OCI-LY7 (cell line): ENCODE results near the gene TMC7. TPM values are rescaled to one million over a fixed set of nuclear protein-coding genes. Genes with fewer than 3 reads are reported as not detected.

Experiments used
- BruUV-seq: library from RNA; stranded (reverse); fragments of 400-500 nt; replicated peaks from 2 replicates; lab custom pipeline; 2021; lab: Mats Ljungman, UMichigan
- CTCF ChIA-PET: fragments of 300-600 bp; sonication (Branson Sonifier 250); formaldehyde crosslinking; loops from one replicate; lab custom pipeline; 2022; ENCODE audit warnings: antibody characterized with exemption; ENCODE audit not compliant: unreplicated experiment; lab: Charles Lee
- POLR2A ChIA-PET: fragments of 300-600 bp; sonication (Branson Sonifier 250); formaldehyde crosslinking; loops from one replicate; lab custom pipeline; 2022; ENCODE audit warnings: antibody characterized with exemption; lab: Charles Lee
- DNase-seq: peaks from one replicate; pipeline ENCODE4 v3.0.0-alpha.2; 2015; ENCODE audit warnings: low spot score
- H2AFZ ChIP-seq: fragments of 200-600 bp; sonication (generic), shearing (Covaris generic); 2 replicates; pipeline ENCODE4 v1.6.1; 2014; ENCODE audit warnings: mild to moderate bottlenecking, antibody characterized with exemption, low read length, moderate library complexity
- H3K27ac ChIP-seq: fragments of 200-600 bp; sonication (generic); 2 replicates; pipeline ENCODE4 v1.5.1; 2014; ENCODE audit warnings: mixed run types, low read depth, mild to moderate bottlenecking, moderate library complexity, low read length, inconsistent platforms; ENCODE audit not compliant: poor library complexity, severe bottlenecking
- H3K36me3 ChIP-seq: fragments of 200-600 bp; sonication (generic); 2 replicates; pipeline ENCODE4 v1.6.1; 2014; ENCODE audit warnings: mild to moderate bottlenecking, antibody characterized with exemption, low read length, moderate library complexity, mixed read lengths; ENCODE audit not compliant: insufficient read depth
- H3K4me1 ChIP-seq: fragments of 200-600 bp; sonication (generic); 2 replicates; pipeline ENCODE4 v1.5.1; 2014; ENCODE audit warnings: mild to moderate bottlenecking, low read length; ENCODE audit not compliant: insufficient read depth, poor library complexity, severe bottlenecking
- H3K4me2 ChIP-seq: fragments of 200-600 bp; sonication (generic); 2 replicates; pipeline ENCODE4 v1.6.1; 2014; ENCODE audit warnings: mild to moderate bottlenecking, low read length
- H3K4me3 ChIP-seq: fragments of 200-600 bp; sonication (generic); 2 replicates; pipeline ENCODE4 v1.5.1; 2014; ENCODE audit warnings: mild to moderate bottlenecking, low read depth, low read length; ENCODE audit not compliant: poor library complexity, severe bottlenecking
- H3K79me2 ChIP-seq: fragments of 200-600 bp; sonication (generic); 2 replicates; pipeline ENCODE4 v1.6.1; 2016; ENCODE audit warnings: low read depth, mild to moderate bottlenecking, low read length, moderate library complexity, mixed read lengths; ENCODE audit not compliant: insufficient read depth
- H3K9me2 ChIP-seq: fragments of 200-600 bp; sonication (generic); 2 replicates; pipeline ENCODE4 v1.6.1; 2016; ENCODE audit warnings: mild to moderate bottlenecking, low read length, mixed read lengths; ENCODE audit not compliant: insufficient read depth
- H3K9me3 ChIP-seq: fragments of 200-600 bp; sonication (generic); 2 replicates; pipeline ENCODE4 v1.6.1; 2014; ENCODE audit warnings: mild to moderate bottlenecking, mixed run types, low read length, mixed read lengths
- H4K20me1 ChIP-seq: fragments of 200-600 bp; sonication (generic); 2 replicates; pipeline ENCODE4 v1.6.1; 2014; ENCODE audit warnings: mild to moderate bottlenecking, antibody characterized with exemption, low read length, moderate library complexity, mixed read lengths; ENCODE audit not compliant: insufficient read depth
- EZH2phosphoT487 ChIP-seq: fragments of 200-600 bp; sonication (generic); IDR thresholded peaks from 2 replicates; pipeline ENCODE4 v1.6.1; 2018; ENCODE audit warnings: low read depth, borderline replicate concordance, mild to moderate bottlenecking, mixed run types, antibody characterized with exemption, low read length, moderate library complexity, mixed read lengths
- intact Hi-C: fragments of 100-400 bp; cut with micrococcal nuclease; formaldehyde crosslinking; loops from one replicate; pipeline ENCODE4 v1.10.0; 2022; ENCODE audit not compliant: unreplicated experiment
- total RNA-seq, 2 experiments: library from RNA; depleted of rRNA in 1 of 2; stranded (reverse); fragments of >200 nt in 1 of 2; shearing (Covaris generic) in 1 of 2; gene quantifications; 2 replicates each; pipeline ENCODE4 v1.2.3, GENCODE V29; 2014 to 2022
- TF ChIP-seq, protein P1 (sequence below): fragments of 200-600 bp; sonication (generic); conservative IDR thresholded peaks from 2 replicates; pipeline ENCODE4 v1.5.1; 2014; ENCODE audit warnings: mild to moderate bottlenecking, antibody characterized with exemption, low read length, moderate library complexity, mixed read lengths

TMC7 gene
- total RNA-seq, 2 experiments from 2014 or later = not detected

GRCh38 chr16:19067349-19068236 lies 83.9 kb downstream of the TMC7 start, which contains the start of gene COQ7:
Gene COQ7 (plus strand): TSS chr16:19067614. CDS start chr16:19067665, 51 bp downstream.
- Histone ChIP-seq H3K9me3 (no peaks in the 10 kb centered on the region), H3K79me2 (peaks cover 10% of the 10 kb centered on the region; the same call in 1 of the 2 replicates), H3K9me2 (no peaks in the 10 kb centered on the region), H3K4me1 (peaks cover 8% of the 10 kb centered on the region), H4K20me1 (no peaks in the 10 kb centered on the region), H3K27ac (peak within 1 kb of the TSS; percentile 87), H2AFZ (peak within 1 kb of the TSS; percentile 95), H3K36me3 (peaks cover 8% of the 10 kb centered on the region; the same call in 1 of the 2 replicates), H3K4me3 (peak within 1 kb of the TSS; percentile 83), H3K4me2 (peak within 1 kb of the TSS; percentile 75)
- CTCF ChIA-PET = interaction anchor here (0.5 to 0.6 kb wide), 2 partner anchors 17 to 374 kb away, joined by 3 read pairs; no protein-coding TSS in a partner anchor
- DNase-seq = peak; percentile 100
- TF ChIP-seq, protein P1, sequence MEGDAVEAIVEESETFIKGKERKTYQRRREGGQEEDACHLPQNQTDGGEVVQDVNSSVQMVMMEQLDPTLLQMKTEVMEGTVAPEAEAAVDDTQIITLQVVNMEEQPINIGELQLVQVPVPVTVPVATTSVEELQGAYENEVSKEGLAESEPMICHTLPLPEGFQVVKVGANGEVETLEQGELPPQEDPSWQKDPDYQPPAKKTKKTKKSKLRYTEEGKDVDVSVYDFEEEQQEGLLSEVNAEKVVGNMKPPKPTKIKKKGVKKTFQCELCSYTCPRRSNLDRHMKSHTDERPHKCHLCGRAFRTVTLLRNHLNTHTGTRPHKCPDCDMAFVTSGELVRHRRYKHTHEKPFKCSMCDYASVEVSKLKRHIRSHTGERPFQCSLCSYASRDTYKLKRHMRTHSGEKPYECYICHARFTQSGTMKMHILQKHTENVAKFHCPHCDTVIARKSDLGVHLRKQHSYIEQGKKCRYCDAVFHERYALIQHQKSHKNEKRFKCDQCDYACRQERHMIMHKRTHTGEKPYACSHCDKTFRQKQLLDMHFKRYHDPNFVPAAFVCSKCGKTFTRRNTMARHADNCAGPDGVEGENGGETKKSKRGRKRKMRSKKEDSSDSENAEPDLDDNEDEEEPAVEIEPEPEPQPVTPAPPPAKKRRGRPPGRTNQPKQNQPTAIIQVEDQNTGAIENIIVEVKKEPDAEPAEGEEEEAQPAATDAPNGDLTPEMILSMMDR = no peak
- TF ChIP-seq EZH2phosphoT487 = no peak
- POLR2A ChIA-PET = interaction anchor here (0.7 to 1.0 kb wide), 3 partner anchors 45 to 335 kb away, joined by 3 read pairs; no protein-coding TSS in a partner anchor
- intact Hi-C loops = loop anchor here (1.0 to 5.0 kb wide), 4 partner anchors 143 to 455 kb away; partner anchors contain the start of genes ARL6IP1, CCP110 and GDE1
- TSS peak; percentile 86 for BruUV-seq

- Histone ChIP-seq H2AFZ (peak overlapping the region; percentile 95), H4K20me1 (no peaks in the 10 kb centered on the region), H3K9me3 (no peaks in the 10 kb centered on the region), H3K4me3 (peak overlapping the region; percentile 83), H3K9me2 (no peaks in the 10 kb centered on the region), H3K4me1 (peaks cover 8% of the 10 kb centered on the region), H3K4me2 (peak overlapping the region; percentile 75), H3K36me3 (peaks cover 12% of the 10 kb centered on the region; the same call in 1 of the 2 replicates), H3K27ac (peak overlapping the region; percentile 87), H3K79me2 (peaks cover 10% of the 10 kb centered on the region; the same call in 1 of the 2 replicates)
- TF ChIP-seq EZH2phosphoT487 = no peak
- TF ChIP-seq, protein P1 = no peak
- BruUV-seq = no TSS peak
- ChIA-PET CTCF (no interaction called here), POLR2A (interaction anchor here (0.6 to 1.0 kb wide), 5 partner anchors 10 to 1782 kb away, joined by 3 to 5 read pairs (median 4); no protein-coding TSS in a partner anchor)
- peak; percentile 21 for DNase-seq
- intact Hi-C loops = loop anchor here (5.0 kb wide), 2 partner anchors 281 to 454 kb away; partner anchors contain the start of genes CCP110 and GDE1
Observed at GRCh38 chr16:19068237-19068815, 84.6 kb downstream of the TMC7 start.
